HEK293 (cell line): ENCODE results near the gene SLAIN2.

Source experiments
- GLI4 ChIP-seq: fragments of 450-650 bp; formaldehyde crosslinking; IDR thresholded peaks from 2 replicates; pipeline ENCODE4 v1.5.1; 2016; ENCODE audit warnings: missing biosample characterization, missing genetic modification characterization
- KLF16 ChIP-seq: fragments of 450-650 bp; formaldehyde crosslinking; IDR thresholded peaks from 2 replicates; pipeline ENCODE4 v1.5.1; 2017; ENCODE audit warnings: missing biosample characterization, missing genetic modification characterization
- KLF9 ChIP-seq: fragments of 450-650 bp; formaldehyde crosslinking; IDR thresholded peaks from 2 replicates; pipeline ENCODE4 v1.5.1; 2016; ENCODE audit warnings: missing biosample characterization, missing genetic modification characterization, low read depth
- MYNN ChIP-seq: fragments of 450-650 bp; formaldehyde crosslinking; IDR thresholded peaks from 2 replicates; pipeline ENCODE4 v1.5.1; 2016; ENCODE audit warnings: missing biosample characterization, missing genetic modification characterization, borderline replicate concordance
- MZF1 ChIP-seq: fragments of 450-650 bp; formaldehyde crosslinking; IDR thresholded peaks from 2 replicates; pipeline ENCODE4 v1.5.1; 2017; ENCODE audit warnings: missing biosample characterization, missing genetic modification characterization, borderline replicate concordance
- PBX3 ChIP-seq: sonication (generic); formaldehyde crosslinking; IDR thresholded peaks from 2 replicates; pipeline ENCODE4 v1.8.1; 2022; ENCODE audit warnings: mild to moderate bottlenecking, moderate library complexity, missing genetic modification reagents
- SCRT2 ChIP-seq: fragments of 450-650 bp; formaldehyde crosslinking; IDR thresholded peaks from 2 replicates; pipeline ENCODE4 v1.5.1; 2016; ENCODE audit warnings: missing biosample characterization, missing genetic modification characterization
- SP3 ChIP-seq: fragments of 450-650 bp; formaldehyde crosslinking; IDR thresholded peaks from 2 replicates; pipeline ENCODE4 v1.5.1; 2016; ENCODE audit warnings: missing biosample characterization, missing genetic modification characterization
- ZBTB7A ChIP-seq: fragments of 450-650 bp; formaldehyde crosslinking; IDR thresholded peaks from 2 replicates; pipeline ENCODE4 v1.5.1; 2016; ENCODE audit warnings: low read depth, missing biosample characterization, missing genetic modification characterization
- ZBTB8A ChIP-seq: fragments of 450-650 bp; formaldehyde crosslinking; IDR thresholded peaks from 2 replicates; pipeline ENCODE4 v1.5.1; 2016; ENCODE audit warnings: missing biosample characterization, missing genetic modification characterization
- ZNF121 ChIP-seq: fragments of 450-650 bp; formaldehyde crosslinking; IDR thresholded peaks from 2 replicates; pipeline ENCODE4 v1.5.1; 2016; ENCODE audit warnings: missing biosample characterization, missing genetic modification characterization
- ZNF155 ChIP-seq: fragments of 450-650 bp; formaldehyde crosslinking; IDR thresholded peaks from 2 replicates; pipeline ENCODE4 v1.5.1; 2016; ENCODE audit warnings: missing biosample characterization, missing genetic modification characterization
- ZNF16 ChIP-seq: fragments of 450-650 bp; formaldehyde crosslinking; IDR thresholded peaks from 2 replicates; pipeline ENCODE4 v1.5.1; 2016; ENCODE audit warnings: low read depth, missing biosample characterization, missing genetic modification characterization
- ZNF248 ChIP-seq: fragments of 450-650 bp; formaldehyde crosslinking; IDR thresholded peaks from 2 replicates; pipeline ENCODE4 v1.5.1; 2017; ENCODE audit warnings: missing biosample characterization, missing genetic modification characterization
- ZNF335 ChIP-seq: fragments of 450-650 bp; formaldehyde crosslinking; conservative IDR thresholded peaks from 2 replicates; pipeline ENCODE4 v1.5.1; 2016; ENCODE audit warnings: missing biosample characterization, missing genetic modification characterization
- ZNF354C ChIP-seq: fragments of 450-650 bp; formaldehyde crosslinking; IDR thresholded peaks from 2 replicates; pipeline ENCODE4 v1.5.1; 2016; ENCODE audit warnings: missing biosample characterization, missing genetic modification characterization, low read depth, borderline replicate concordance
- ZNF391 ChIP-seq: fragments of 450-650 bp; formaldehyde crosslinking; IDR thresholded peaks from 2 replicates; pipeline ENCODE4 v1.5.1; 2016; ENCODE audit warnings: low read depth, missing biosample characterization, missing genetic modification characterization, borderline replicate concordance
- ZNF398 ChIP-seq: fragments of 450-650 bp; formaldehyde crosslinking; IDR thresholded peaks from 2 replicates; pipeline ENCODE4 v1.5.1; 2017; ENCODE audit warnings: missing biosample characterization, missing genetic modification characterization
- ZNF473 ChIP-seq: fragments of 450-650 bp; formaldehyde crosslinking; IDR thresholded peaks from 2 replicates; pipeline ENCODE4 v1.5.1; 2017; ENCODE audit warnings: missing biosample characterization, missing genetic modification characterization
- ZNF501 ChIP-seq: fragments of 450-650 bp; formaldehyde crosslinking; IDR thresholded peaks from 2 replicates; pipeline ENCODE4 v1.5.1; 2016; ENCODE audit warnings: missing biosample characterization, missing genetic modification characterization
- ZNF521 ChIP-seq: fragments of 450-650 bp; formaldehyde crosslinking; IDR thresholded peaks from 2 replicates; pipeline ENCODE4 v1.5.1; 2017; ENCODE audit warnings: missing biosample characterization, mild to moderate bottlenecking, missing genetic modification characterization
- ZNF660 ChIP-seq: fragments of 450-650 bp; IDR thresholded peaks from 2 replicates; pipeline ENCODE4 v1.5.1; 2018; ENCODE audit warnings: missing biosample characterization, mild to moderate bottlenecking, missing genetic modification characterization
- ZNF677 ChIP-seq: fragments of 450-650 bp; IDR thresholded peaks from 2 replicates; pipeline ENCODE4 v1.5.0; 2018; ENCODE audit warnings: missing biosample characterization, mild to moderate bottlenecking, missing genetic modification characterization, moderate library complexity
- ZNF707 ChIP-seq: fragments of 450-650 bp; formaldehyde crosslinking; IDR thresholded peaks from 2 replicates; pipeline ENCODE4 v1.5.1; 2016; ENCODE audit warnings: missing biosample characterization, missing genetic modification characterization
- ZNF768 ChIP-seq: fragments of 450-650 bp; formaldehyde crosslinking; IDR thresholded peaks from 2 replicates; pipeline ENCODE4 v1.5.1; 2018; ENCODE audit warnings: missing biosample characterization, mild to moderate bottlenecking, missing genetic modification characterization
- ZNF776 ChIP-seq: fragments of 450-650 bp; formaldehyde crosslinking; IDR thresholded peaks from 2 replicates; pipeline ENCODE4 v1.5.0; 2017; ENCODE audit warnings: missing biosample characterization, missing genetic modification characterization, borderline replicate concordance
- ZNF843 ChIP-seq: fragments of 450-650 bp; formaldehyde crosslinking; IDR thresholded peaks from 2 replicates; pipeline ENCODE4 v1.5.1; 2016; ENCODE audit warnings: missing biosample characterization, missing genetic modification characterization
- ZSCAN16 ChIP-seq: fragments of 450-650 bp; formaldehyde crosslinking; IDR thresholded peaks from 2 replicates; pipeline ENCODE4 v1.5.1; 2016; ENCODE audit warnings: missing biosample characterization, missing genetic modification characterization
- TF ChIP-seq, protein P1 (sequence below): fragments of 450-650 bp; formaldehyde crosslinking; IDR thresholded peaks from 2 replicates; pipeline ENCODE4 v1.5.1; 2017; ENCODE audit warnings: missing biosample characterization, mild to moderate bottlenecking, missing genetic modification characterization, moderate library complexity
- TF ChIP-seq, protein P2 (sequence below): fragments of 450-650 bp; formaldehyde crosslinking; IDR thresholded peaks from 2 replicates; pipeline ENCODE4 v1.5.1; 2016; ENCODE audit warnings: missing biosample characterization, missing genetic modification characterization
- TF ChIP-seq, protein P3 (sequence below): IDR thresholded peaks from 2 replicates; pipeline ENCODE4 v1.6.1; 2011; ENCODE audit warnings: mild to moderate bottlenecking, low read depth, low read length, borderline replicate concordance

The SLAIN2 gene

DNA sequence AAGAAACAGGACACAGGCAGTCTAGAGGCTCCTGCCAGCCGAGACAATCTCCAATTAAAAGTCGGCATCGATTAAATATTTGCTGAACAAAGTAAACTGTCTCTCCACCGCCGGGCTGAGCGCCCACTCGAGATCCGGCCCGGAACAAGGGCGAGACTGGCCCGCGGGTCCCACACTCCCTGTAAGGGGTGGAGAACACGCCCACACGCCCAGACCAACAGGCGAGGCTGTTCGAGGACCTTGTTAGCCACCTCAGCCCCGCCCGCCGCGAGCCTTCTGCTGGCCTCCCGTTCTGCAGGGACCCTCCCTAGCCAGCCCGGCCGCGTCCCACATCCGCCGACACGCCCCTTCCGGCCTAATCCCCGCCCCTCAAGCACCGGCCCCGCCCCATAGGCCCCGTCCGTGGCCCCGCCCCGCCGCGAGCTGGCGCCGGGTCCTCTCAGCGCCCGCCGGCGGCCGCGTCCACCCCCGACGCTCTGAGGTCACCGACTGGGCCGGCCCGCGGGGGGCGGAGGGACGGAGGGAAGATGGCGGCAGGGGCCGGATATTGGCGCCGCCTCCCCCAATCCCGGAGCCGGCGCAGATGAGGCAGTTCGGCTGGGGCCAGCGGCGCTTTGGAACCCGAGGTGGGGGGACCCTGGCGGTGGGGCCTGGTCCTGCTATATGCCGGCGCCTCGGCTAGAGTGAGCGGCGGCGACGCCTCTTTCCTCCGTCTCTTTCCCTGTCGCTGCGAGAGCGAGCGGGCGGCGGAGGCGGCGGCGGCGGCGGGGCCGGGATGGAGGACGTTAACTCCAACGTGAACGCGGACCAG lies at the start of gene SLAIN2 (continued):
- peak; percentile 70 for TF ChIP-seq SCRT2 (tag by site-specific recombination)
- no peak for TF ChIP-seq ZNF16 (tag by site-specific recombination)
- TF ChIP-seq GLI4 (tag by site-specific recombination): no peak
- no peak for TF ChIP-seq ZNF248
- TF ChIP-seq ZNF707 (tag by site-specific recombination): no peak
- TF ChIP-seq MZF1 (tag by site-specific recombination): no peak
- TF ChIP-seq ZNF121 (tag by site-specific recombination): no peak
- peak; percentile 72 for TF ChIP-seq ZNF398
- no peak for TF ChIP-seq PBX3 (CRISPR knock-in tag)
- TF ChIP-seq MYNN: no peak
- peak; percentile 98 for TF ChIP-seq ZBTB8A (tag by site-specific recombination)
- peak; percentile 24; the same call in 1 of the 2 replicates for TF ChIP-seq KLF16 (tag by site-specific recombination)
- peak; percentile 69 for TF ChIP-seq SP3 (tag by site-specific recombination)
- no peak for TF ChIP-seq ZNF768 (tag by site-specific recombination)
- TF ChIP-seq, protein P1, sequence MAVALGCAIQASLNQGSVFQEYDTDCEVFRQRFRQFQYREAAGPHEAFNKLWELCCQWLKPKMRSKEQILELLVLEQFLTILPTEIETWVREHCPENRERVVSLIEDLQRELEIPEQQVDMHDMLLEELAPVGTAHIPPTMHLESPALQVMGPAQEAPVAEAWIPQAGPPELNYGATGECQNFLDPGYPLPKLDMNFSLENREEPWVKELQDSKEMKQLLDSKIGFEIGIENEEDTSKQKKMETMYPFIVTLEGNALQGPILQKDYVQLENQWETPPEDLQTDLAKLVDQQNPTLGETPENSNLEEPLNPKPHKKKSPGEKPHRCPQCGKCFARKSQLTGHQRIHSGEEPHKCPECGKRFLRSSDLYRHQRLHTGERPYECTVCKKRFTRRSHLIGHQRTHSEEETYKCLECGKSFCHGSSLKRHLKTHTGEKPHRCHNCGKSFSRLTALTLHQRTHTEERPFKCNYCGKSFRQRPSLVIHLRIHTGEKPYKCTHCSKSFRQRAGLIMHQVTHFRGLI (tag by site-specific recombination): peak; percentile 66
- no peak for TF ChIP-seq ZNF776
- TF ChIP-seq ZBTB7A: no peak
- TF ChIP-seq ZNF660 (tag by site-specific recombination): no peak; the same call in 1 of the 2 replicates
- no peak for TF ChIP-seq ZNF521 (tag by site-specific recombination)
- TF ChIP-seq, protein P2, sequence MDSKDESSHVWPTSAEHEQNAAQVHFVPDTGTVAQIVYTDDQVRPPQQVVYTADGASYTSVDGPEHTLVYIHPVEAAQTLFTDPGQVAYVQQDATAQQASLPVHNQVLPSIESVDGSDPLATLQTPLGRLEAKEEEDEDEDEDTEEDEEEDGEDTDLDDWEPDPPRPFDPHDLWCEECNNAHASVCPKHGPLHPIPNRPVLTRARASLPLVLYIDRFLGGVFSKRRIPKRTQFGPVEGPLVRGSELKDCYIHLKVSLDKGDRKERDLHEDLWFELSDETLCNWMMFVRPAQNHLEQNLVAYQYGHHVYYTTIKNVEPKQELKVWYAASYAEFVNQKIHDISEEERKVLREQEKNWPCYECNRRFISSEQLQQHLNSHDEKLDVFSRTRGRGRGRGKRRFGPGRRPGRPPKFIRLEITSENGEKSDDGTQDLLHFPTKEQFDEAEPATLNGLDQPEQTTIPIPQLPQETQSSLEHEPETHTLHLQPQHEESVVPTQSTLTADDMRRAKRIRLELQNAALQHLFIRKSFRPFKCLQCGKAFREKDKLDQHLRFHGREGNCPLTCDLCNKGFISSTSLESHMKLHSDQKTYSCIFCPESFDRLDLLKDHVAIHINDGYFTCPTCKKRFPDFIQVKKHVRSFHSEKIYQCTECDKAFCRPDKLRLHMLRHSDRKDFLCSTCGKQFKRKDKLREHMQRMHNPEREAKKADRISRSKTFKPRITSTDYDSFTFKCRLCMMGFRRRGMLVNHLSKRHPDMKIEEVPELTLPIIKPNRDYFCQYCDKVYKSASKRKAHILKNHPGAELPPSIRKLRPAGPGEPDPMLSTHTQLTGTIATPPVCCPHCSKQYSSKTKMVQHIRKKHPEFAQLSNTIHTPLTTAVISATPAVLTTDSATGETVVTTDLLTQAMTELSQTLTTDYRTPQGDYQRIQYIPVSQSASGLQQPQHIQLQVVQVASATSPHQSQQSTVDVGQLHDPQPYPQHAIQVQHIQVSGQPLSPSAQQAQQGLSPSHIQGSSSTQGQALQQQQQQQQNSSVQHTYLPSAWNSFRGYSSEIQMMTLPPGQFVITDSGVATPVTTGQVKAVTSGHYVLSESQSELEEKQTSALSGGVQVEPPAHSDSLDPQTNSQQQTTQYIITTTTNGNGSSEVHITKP (tag by site-specific recombination): peak; percentile 70
- peak; percentile 65 for TF ChIP-seq ZNF335
- TF ChIP-seq KLF9 (tag by site-specific recombination): peak; percentile 92
- TF ChIP-seq ZNF473 (tag by site-specific recombination): no peak
- TF ChIP-seq ZNF677 (tag by site-specific recombination): no peak
- TF ChIP-seq ZNF391 (tag by site-specific recombination): no peak
- TF ChIP-seq ZNF354C (tag by site-specific recombination): no peak
- TF ChIP-seq ZNF155 (tag by site-specific recombination): no peak
- 0 out of 2 replicates have a peak, but pooled peaks have one; percentile 15 for TF ChIP-seq ZNF843 (tag by site-specific recombination)
- TF ChIP-seq, protein P3, sequence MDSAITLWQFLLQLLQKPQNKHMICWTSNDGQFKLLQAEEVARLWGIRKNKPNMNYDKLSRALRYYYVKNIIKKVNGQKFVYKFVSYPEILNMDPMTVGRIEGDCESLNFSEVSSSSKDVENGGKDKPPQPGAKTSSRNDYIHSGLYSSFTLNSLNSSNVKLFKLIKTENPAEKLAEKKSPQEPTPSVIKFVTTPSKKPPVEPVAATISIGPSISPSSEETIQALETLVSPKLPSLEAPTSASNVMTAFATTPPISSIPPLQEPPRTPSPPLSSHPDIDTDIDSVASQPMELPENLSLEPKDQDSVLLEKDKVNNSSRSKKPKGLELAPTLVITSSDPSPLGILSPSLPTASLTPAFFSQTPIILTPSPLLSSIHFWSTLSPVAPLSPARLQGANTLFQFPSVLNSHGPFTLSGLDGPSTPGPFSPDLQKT: no peak
- TF ChIP-seq ZSCAN16 (tag by site-specific recombination): no peak
- TF ChIP-seq ZNF501 (tag by site-specific recombination): no peak
